Measurements from ENCODE around the gene NXNL1. TPM values are rescaled to one million over a fixed set of nuclear protein-coding genes. Genes with fewer than 3 reads are reported as not detected.

The NXNL1 gene
- total and polyA plus RNA-seq, 2 of the 8 experiments (the other 6 are each of a cell fraction or from before 2014, with no cell fraction given), result not detected

GRCh38 chr19:17448131-17448967, 12.4 kb downstream of the NXNL1 start, which contains the start of gene TMEM221 (continued):
- no peak for TF ChIP-seq CHD7 (IDR thresholded peaks at IDR 0.05; ENCODE audit: insufficient replicate concordance, low read length)
- TF ChIP-seq TAF7 (optimal IDR thresholded peaks at IDR 0.05; ENCODE audit: borderline replicate concordance, low read depth, low read length), result no peak
- no peak for TF ChIP-seq POLR2AphosphoS5 (IDR thresholded peaks at IDR 0.05; ENCODE audit: low read depth, low read length)
- TF ChIP-seq YY1 (IDR thresholded peaks at IDR 0.05; ENCODE audit: low read depth, low read length), result no peak
- no peak for TF ChIP-seq ATF3 (IDR thresholded peaks at IDR 0.05; ENCODE audit: insufficient read depth, low read depth, low read length)
- no peak for TF ChIP-seq JUND (IDR thresholded peaks at IDR 0.05; ENCODE audit: low read length)
- 0 out of 2 replicates have a peak, but pooled peaks have one; percentile 26 for TF ChIP-seq RBBP5 (IDR thresholded peaks at IDR 0.05; ENCODE audit: borderline replicate concordance, low read depth, low read length)
- TF ChIP-seq TCF12 (IDR thresholded peaks at IDR 0.05; ENCODE audit: low read depth, low read length), result no peak
- TF ChIP-seq HDAC2 (IDR thresholded peaks at IDR 0.05; ENCODE audit: borderline replicate concordance in 1 of 2, low read depth in 2 of 2, low read length in 2 of 2), result peak in 1 of 2 experiments; percentile 85; a peak in 1 of 4 replicates

Data from H1 (cell line).